ENCODE results near the gene SHROOM3.

Gene SHROOM3

DNA sequence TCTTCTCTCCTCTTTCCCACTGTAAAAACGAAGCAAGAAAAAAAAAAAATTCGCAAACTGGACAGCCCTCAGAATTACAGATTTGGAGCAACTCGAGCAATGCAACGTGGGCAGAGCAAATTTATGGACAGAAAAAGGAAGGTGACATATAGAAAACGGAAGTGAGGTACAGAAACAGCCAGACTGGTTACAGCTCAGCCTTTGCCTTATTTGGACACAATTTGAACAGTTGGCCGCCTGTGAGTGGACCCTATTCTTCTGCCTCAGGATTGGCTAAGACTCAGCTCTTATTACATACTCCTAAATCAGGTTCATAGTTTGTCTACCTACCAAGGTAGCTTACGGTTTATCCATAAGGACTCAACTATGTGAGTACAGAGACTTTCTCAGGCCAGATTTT, 364.1 kb downstream of the SHROOM3 start:
- DNase-seq, result no peak

DNA sequence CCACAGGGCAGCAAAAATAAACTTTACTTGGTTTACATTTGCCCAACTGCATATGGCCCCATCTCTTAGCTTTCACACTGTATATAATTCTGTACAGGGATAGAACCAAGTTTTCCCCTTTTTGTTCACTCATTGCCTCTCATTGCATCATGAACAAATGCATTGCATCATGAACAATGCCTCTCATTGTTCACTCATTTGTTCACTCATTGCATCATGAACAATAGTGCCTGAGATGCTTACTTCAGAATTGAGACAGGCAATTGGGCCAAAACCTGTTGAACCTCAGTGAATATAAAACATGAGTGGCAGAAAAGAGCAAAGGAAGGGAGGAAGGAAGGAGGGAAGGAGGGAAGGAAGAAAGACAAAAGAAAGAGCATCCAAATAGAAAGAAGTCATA, 364.7 kb downstream of the SHROOM3 start:
- DNase-seq, result no peak

DNA sequence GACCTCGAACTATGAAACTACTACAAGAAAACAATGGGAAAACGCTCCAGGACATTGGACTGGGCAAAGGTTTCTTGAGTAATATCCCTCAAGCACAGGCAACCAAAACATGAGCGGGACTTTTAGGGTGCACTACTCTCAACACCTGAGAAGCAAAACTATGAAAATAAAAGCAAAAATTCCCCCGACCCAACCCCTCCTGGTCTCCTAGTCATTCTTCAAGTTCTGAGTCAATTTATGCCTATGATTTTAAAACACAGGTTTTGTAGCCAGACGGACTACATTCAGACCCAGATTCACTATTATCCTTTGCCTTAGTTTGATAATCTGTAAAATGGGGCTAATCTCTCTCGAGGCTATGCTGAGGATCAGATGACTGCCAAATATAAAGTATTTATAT, 365.9 kb downstream of the SHROOM3 start:
- DNase-seq, result no peak

DNA sequence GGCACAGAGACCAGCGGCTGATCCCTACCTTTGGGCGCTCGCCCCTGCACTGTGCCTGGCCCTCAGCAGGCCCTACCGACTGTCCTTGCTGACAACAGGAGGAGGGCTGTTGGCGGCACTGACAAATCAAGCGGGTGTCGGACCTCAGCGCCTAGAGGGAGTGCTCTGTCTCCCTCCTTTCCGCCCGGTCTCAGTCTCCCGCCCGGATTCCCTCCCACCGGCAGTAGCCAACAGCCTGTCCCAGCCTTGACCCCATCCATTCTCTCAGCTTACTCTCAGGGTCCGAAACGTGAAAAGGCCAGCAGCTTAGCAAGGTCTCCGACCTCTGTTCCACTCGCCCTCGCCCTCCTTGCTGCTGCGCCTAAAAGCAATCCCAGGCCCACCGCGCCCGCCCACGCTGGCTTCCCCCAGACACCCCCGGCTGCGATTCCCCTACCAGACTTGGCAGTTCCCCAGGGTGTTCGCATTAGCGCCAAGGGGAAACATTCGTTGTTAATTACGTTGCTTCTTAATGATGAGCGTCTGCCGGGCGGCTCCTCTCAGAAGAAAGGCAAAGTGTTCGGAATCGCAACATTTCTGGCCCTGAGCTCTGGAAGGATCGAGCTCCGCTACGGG, 366.7 kb downstream of the SHROOM3 start:
- no peak for DNase-seq

DNA sequence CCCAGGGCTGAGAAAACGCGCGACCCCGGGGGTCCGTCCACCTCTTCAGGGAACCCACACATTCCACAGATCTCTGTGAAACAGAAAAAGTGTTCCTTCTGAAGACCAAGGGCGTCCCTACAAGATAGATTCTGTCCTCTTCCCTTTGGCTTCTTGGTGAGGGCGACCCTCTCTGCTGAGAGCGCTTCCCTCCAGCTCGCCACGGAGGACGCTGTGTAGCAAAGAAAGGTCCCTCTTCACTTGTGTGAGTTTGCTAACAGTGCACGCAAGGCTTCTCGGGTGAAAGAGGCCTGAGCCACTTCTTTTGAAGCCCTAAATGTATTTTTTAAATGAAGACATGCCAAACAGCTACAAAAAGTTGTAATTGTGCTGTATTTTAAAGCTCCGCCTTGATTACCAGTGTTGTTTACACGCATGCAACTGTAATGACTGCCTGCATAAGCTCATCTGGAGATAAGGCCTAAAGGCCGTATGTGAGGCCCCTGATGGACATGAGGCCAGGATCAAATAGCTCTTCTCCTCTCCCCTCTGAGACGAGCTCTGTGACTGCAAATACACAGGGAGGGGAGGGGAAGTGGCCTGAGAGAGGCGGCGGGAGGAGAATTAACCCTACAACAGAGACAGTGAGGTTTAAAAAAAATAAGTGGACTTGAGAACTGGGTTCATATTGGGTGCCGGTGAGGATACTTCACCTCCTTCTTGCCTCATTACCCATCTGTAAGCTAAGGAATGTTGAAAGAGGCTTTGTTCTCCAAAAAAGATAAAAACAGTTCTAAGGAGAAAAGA, 367.4 kb downstream of the SHROOM3 start:
- DNase-seq, result no peak

DNA sequence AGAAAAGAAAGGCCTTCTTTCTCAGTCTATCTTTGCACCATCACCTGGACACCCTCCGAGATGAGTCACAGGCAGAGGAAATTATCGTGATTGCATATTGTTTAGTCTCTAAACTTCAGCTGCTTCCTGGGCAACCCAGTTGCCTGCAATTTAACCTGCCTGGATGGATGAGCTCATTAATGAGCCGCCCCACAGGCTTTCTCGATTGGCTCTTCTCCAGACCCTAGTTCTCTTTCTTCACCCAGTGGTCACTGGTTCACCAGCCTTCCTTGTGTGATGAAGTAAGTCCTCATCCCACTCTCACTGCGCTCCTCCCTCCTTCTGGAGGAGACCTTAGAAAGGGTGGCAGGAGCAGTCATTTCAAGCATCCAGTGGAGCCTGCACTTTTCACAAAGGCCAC, 368.5 kb downstream of the SHROOM3 start:
- DNase-seq, result no peak

DNA sequence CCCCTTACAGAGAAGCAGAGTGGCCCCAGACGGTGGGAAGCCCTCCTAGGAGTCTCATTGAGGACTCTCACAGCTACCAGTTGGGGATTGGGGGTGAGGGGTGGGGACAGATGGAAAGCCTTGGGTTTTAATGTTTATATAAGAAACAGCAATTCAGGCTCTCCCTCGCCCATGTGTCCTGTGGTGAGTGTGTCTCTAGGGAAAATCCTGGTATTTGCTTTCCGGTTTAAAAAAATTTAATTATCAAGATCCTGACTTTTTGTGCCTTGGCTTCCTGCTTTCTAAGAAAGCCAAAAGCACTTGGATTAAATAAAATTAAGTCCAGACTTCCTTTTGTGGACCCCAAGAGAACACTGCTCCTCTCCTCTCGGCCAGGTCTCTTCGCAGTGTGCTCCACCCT, 369.1 kb downstream of the SHROOM3 start:
- no peak for DNase-seq

DNA sequence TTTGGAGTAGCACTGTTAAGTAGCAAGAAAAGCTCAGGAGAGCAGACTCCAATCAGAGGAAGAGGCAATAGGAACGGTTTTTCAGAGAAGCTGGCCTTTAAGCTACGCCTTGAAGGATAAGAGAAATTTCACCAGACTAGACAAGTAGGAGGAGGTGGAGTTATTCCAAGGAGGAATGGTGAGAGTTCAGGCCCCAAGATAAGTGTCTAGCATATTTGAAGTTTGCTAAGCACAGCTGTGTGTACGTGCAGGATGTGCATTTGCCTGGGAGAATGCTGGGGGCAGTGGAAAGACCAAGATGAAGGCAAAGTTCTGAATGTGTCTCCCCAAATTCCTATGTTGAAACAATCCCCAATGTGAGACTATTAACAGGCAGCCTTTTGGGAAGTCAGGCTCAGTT, 371.3 kb downstream of the SHROOM3 start:
- DNase-seq, result no peak

DNA sequence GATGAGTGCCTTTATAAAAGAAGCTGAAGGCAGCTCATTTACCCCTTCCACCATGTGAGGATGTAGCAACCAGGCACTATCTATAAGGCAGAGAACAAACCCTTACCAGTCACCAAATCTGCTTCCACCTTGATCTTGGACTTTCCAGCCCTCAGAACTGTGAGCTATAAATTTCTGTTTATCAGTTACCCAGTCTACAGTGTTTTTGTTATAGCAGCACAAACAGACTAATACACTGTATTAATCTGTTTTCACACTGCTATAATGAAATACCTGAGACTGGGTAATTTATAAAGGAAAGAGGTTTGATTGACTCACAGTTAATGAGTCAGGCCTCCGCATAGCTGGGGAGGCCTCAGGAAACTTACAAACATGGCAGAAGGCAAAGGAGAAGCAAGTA, 371.7 kb downstream of the SHROOM3 start:
- no peak for DNase-seq

DNA sequence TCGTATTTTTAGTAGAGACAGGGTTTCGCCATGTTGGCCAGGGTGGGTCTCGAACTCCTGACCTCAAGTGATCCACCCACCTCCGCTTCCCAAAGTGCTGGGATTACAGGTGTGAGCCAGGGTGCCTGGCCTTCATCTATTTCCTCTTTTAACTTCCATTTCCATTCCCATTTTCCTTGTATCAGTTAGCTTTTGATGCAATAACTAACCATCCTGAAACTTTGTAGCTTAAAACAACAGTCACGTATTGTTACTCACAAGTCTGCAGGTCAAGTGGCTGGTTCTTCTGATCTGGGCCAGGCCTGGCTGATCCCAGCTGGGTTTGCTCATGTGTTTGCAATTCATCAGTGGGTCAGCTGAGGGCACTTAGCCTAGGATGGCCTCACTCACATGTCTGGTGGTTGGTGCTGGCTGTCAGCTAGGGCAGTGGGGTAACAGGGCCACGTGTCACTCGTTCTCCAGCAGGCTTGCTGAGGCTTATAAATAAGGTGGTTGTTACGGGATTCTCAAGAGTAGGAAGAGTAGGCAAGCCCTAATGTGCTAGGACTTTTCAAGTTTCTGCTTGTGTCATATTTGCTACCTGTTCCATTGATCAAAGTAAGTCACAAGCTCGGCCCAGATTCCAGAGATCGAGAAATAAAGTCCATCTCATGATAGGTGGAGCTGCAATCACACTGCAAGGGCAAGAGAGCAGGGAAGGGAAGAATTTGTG, 374.7 kb downstream of the SHROOM3 start:
- DNase-seq, result no peak

DNA sequence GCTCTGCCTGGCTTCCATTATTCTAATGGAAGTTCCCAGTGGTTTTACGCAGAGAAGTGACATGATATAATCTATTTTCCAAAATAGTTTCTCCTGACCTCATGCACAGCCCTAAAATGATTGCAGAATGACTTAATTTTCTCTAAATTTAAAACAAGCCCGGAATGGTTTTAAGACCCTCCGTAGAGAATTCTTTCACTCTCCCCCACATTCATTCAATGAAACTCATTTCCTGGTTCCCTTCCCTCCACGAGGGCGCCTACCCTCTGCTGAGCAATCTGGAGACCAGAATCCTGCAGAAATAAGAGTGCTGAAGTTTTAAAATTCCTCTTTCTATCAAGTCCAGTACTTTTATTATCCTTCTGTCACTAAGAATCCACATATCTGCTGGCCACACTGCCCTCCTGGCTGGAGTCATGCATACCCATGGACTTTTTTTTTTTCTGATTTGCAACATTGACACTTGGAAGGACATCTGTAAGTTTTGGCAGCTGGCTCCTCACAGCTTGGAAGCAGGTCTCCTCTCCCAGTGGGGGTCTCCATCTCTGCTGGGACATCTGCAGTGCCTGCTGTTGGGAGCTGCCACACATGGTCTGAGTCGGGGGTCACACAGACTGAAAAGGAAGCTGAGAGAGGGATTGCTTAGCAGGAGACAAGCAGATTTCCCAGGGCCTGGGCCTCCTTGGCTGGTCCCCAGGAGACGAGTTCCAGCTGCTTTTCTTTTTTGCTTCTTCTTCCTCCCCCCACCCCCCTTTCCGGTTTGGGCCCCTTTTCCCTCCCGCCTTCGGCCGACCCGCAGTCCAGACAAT, 376.8 kb downstream of the SHROOM3 start:
- DNase-seq, result no peak

DNA sequence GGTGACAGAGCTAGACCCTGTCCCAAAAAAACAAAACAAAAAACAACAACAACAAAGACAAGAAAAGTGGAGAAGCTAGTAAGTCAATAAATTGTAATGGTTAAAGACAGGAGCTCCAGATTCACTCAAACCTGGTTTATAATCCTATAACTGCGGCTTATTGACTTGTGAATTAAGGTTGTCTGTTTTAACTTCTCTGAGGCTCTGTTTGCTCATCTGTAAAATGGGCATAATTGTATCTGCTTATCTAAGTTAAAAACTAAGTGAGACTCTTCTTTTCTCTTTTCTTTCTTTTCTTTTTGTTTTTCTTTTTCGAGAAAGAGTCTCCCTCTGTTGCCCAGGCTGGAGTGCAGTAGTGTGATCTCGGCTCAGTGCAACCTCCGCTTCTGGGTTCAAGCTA, 378.0 kb downstream of the SHROOM3 start:
- DNase-seq, result no peak

DNA sequence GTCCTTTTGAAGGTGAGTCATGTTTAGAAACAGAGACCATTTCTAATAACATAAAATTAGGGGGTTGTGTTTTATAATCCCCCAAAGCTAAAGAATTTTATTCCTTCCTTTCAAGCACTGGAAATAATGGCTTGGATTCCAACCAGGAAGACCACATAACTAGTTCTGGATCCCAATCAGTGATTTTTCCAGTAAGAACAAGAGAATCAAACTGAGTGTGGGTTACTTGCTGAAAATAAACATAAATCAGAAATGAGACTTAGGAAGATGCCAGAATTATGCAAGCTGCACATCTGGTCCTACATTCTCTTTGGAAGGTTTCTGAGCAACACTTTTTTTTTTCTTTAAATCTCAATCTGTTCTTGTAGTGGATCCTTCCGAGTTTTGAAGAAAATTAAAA, 386.6 kb downstream of the SHROOM3 start:
- no peak for DNase-seq

DNA sequence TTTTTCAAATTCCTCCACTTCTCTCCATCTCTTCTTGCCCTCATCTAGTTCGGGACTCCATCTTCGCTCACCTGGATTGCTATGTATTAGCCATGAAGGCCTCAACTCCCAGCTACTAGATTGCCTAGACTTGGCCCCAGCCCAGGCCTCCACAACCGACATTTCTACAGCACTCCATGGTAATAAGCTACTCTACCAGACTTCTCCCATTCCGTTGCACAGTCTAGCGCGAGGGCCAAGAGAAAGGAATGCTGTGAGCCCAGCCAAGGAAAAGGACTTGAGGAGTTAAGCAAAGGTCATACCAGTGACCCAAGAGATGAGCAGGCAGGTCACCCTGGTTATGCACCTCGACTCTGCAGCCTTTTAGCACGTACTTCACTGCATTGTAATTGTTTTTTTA, 387.3 kb downstream of the SHROOM3 start:
- no peak for DNase-seq

DNA sequence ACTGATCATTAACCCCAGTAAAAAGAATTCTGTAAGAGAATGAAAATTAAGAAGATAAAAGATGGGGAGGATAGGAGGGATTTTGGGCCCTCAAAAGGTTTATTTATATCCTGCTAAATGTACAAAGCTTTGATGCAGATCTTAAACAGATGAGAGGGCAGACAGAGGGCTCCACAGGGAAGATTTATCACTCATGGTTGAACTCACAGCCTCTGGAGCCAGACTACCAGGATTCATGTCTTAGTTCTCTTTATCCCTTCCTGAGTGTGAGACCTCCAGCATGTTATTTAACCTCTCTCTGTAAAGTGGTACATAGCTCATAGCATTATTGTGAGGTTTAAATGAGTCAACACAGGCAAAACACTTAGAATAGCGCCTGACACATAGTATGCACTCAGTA, 388.5 kb downstream of the SHROOM3 start:
- DNase-seq, result no peak

DNA sequence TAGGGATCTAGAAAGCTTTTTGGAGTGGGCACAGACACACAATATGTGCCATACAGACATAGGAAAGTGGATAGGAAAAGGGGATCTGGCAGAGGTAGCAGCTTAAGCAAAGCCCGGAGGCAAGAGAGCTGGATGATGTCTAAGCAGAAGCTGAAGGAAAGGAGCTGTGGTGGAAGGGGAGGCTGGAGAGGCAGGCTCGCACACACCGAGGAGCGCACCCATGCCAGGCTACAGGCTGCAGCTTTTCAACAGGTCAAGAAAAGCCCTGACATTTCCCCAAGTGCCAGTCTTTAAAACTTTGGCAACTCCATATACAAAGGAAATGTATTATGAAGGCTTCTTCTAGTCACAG, 395.6 kb downstream of the SHROOM3 start:
- DNase-seq, result no peak

DNA sequence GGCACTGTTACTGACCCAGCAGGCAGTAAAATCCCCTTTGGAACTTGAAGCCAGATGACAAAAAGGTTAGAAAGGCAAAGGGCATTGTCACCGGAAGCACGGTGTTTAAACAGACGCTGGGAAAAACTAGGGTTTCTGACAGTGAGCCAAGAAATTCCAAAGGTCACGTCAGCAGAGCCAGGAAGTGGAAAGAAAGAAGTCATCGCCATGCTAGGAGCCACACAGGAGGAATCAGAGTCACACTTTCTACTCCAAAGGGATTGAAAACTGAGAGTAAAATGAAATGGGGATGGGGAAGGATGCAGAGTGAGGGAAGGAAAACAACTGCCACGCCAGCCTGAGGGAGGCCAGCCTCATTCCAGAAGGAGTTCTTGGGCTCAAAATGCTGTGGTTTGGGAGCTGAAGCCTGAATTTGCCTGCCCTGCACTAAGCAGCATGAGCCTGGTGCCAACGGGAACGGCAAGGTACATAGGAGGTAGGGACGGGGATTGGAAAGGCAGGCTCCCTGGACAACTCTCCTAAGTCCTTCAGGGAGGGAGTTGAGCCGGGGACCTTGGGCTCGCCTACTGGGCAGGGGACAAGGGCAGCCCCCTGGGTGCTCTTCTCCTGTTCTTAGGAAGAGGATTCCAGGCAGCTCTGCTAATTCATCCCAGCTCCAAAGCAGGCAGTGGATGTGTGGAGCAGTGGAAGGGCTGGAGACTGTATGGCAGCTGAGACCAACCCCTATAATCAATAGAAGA, 396.1 kb downstream of the SHROOM3 start:
- DNase-seq, result peak; percentile 11

DNA sequence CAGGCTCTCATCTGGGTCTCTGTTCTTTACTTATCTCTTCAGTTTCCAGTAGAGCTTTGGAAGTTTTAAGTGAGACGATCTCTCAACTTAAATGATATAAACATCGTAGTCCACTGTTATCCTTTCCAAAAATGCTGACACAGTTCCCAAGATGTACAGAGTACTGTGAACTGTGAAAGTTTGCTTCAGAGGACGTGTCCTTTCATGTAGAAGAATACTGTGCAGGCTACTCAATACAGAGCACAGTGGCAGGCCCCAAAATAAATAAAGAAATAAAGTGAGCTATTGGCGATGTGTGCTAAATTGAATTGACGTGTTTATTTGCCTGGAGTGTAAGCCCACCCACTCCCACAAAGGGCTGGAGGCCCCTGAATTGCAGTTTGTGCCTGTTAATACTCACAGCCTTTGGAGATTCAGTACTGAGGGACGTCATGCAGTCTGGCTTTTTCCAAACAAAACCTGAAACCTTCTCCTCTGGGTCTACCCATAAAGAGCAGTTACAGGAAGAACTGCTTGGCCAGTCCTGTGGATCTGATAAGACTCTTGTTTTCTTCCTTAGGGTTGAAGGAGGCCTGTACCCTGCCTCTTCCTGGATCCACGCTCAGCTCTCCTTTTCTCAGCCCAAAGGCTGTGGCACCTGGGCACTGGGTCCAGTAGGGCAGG, 396.8 kb downstream of the SHROOM3 start:
- DNase-seq, result no peak
